Peyer's patch (tissue), 4 donors: Measurements from ENCODE around the gene MOK. TPM values are rescaled to one million over a fixed set of nuclear protein-coding genes. Genes with fewer than 3 reads are reported as not detected.
"Not testable (repeated sequence)": the region's sequence is repeated elsewhere in the genome, so short reads cannot be mapped to it uniquely, and the experiment has no call there.

Source experiments
- DNase-seq, 3 donors: peaks; one replicate each; pipeline ENCODE4 v3.0.0-alpha.2; 2017 to 2019
- H3K27ac ChIP-seq, 4 donors: fragments of 200-600 bp; sonication (generic); one replicate each; pipeline ENCODE4 v1.5.1; 2016 to 2019
- H3K27me3 ChIP-seq, 2 donors: fragments of 200-600 bp; sonication (generic); one replicate each; pipeline ENCODE4 v1.5.1; 2019
- H3K36me3 ChIP-seq, 3 donors: fragments of 200-600 bp; sonication (generic); one replicate each; pipeline ENCODE4 v1.5.1; 2016 to 2019
- H3K4me1 ChIP-seq, 4 donors: fragments of 200-600 bp; sonication (generic); one replicate each; pipeline ENCODE4 v1.5.1; 2016 to 2019
- H3K4me3 ChIP-seq, 4 donors: fragments of 200-600 bp; sonication (generic); 1 replicate in 3 of 4; 2 replicates in 1 of 4; pipeline ENCODE4 v1.5.1; 2016 to 2019; ENCODE audit warnings: mild to moderate bottlenecking in 1 of 4
- H3K9me3 ChIP-seq, 4 donors: fragments of 200-600 bp; sonication (generic); one replicate each; pipeline ENCODE4 v1.5.1; 2016 to 2019; ENCODE audit warnings: mild to moderate bottlenecking in 1 of 4
- CTCF ChIP-seq, 6 experiments: fragments of 450-650 bp in 4 of 6; fragments of 200-600 bp in 2 of 6; sonication (generic) in 1 of 6; IDR thresholded peaks; one replicate each; pipeline ENCODE4 v1.5.1; 2017 to 2019; ENCODE audit warnings: antibody characterized with exemption in 6 of 6, mild to moderate bottlenecking in 3 of 6, moderate library complexity in 1 of 6
- POLR2A ChIP-seq, 2 donors: fragments of 450-650 bp; IDR thresholded peaks; one replicate each; pipeline ENCODE4 v1.5.1; 2017; ENCODE audit warnings: antibody characterized with exemption in 2 of 2, mild to moderate bottlenecking in 2 of 2, moderate library complexity in 2 of 2
- total RNA-seq, 4 donors: library from RNA; depleted of rRNA; stranded (reverse); fragments of >200 nt; gene quantifications; one replicate each; pipeline ENCODE4 v1.1.0, GENCODE V29; 2016

The MOK gene
- total RNA-seq, 4 donors from 2014 or later, result 4.6 to 30.5 (median 14.6) TPM

GRCh38 chr14:102316743-102317563, 12.0 kb upstream of the MOK start:
- Histone ChIP-seq H3K4me3 (peak overlapping the region; percentile 39 to 58 (median 52)), H3K9me3 (no peaks in the 10 kb centered on the region), H3K36me3 (no peaks in the 10 kb centered on the region), H3K27me3 (no peaks in the 10 kb centered on the region), H3K27ac (peak overlapping the region; percentile 71 to 93 (median 81)), H3K4me1 (peaks cover 0 to 32% (median 9%) of the 10 kb centered on the region in 4 donors)
- peak; percentile 95 to 98 (median 97) for DNase-seq
- TF ChIP-seq CTCF (IDR thresholded peaks at IDR 0.05) (peak; percentile 81 to 98 (median 92)), POLR2A (IDR thresholded peaks at IDR 0.05) (no peak)

GRCh38 chr14:102316338-102316742, 11.4 kb upstream of the MOK start:
- Histone ChIP-seq H3K36me3 (no peaks in the 10 kb centered on the region), H3K9me3 (no peaks in the 10 kb centered on the region), H3K4me3 (peak overlapping the region; percentile 39 to 58 (median 52)), H3K27ac (peak overlapping the region; percentile 55 to 93 (median 72)), H3K4me1 (peaks cover 0 to 29% (median 9%) of the 10 kb centered on the region in 4 donors), H3K27me3 (no peaks in the 10 kb centered on the region)
- TF ChIP-seq POLR2A (IDR thresholded peaks at IDR 0.05) (no peak), CTCF (IDR thresholded peaks at IDR 0.05) (no peak)
- DNase-seq, result peak in 1 of 3 donors; percentile 55

GRCh38 chr14:102315121-102315520, 10.2 kb upstream of the MOK start:
- no peaks in the 10 kb centered on the region for H3K9me3 ChIP-seq
- no peak for TF ChIP-seq CTCF (IDR thresholded peaks at IDR 0.05)
- TF ChIP-seq POLR2A (IDR thresholded peaks at IDR 0.05), result no peak
- H3K27me3 ChIP-seq, result no peaks in the 10 kb centered on the region
- H3K4me1 ChIP-seq, result peaks cover 0 to 20% (median 4%) of the 10 kb centered on the region in 4 donors
- H3K36me3 ChIP-seq, result no peaks in the 10 kb centered on the region
- DNase-seq, result no peak
- no peak overlapping the region for H3K27ac ChIP-seq
- H3K4me3 ChIP-seq, result no peak overlapping the region

- TF ChIP-seq POLR2A (IDR thresholded peaks at IDR 0.05) (no peak), CTCF (IDR thresholded peaks at IDR 0.05) (peak; percentile 83 to 97 (median 94))
- H3K36me3 ChIP-seq, result no peaks in the 10 kb centered on the region
- peak overlapping the region in 1 of 4 donors; percentile 47 for H3K27ac ChIP-seq
- peak overlapping the region; percentile 29 to 56 (median 48) for H3K4me3 ChIP-seq
- peaks cover 0 to 20% (median 3%) of the 10 kb centered on the region in 4 donors for H3K4me1 ChIP-seq
- H3K27me3 ChIP-seq, result no peaks in the 10 kb centered on the region
- no peaks in the 10 kb centered on the region for H3K9me3 ChIP-seq
- peak; percentile 83 to 93 (median 90) for DNase-seq
Observed at GRCh38 chr14:102314242-102315011, 9.5 kb upstream of the MOK start.

GRCh38 chr14:102303664-102304063, 1.3 kb downstream of the MOK start:
- TF ChIP-seq CTCF (IDR thresholded peaks at IDR 0.05), result no peak
- TF ChIP-seq POLR2A (IDR thresholded peaks at IDR 0.05), result no peak
- H3K27me3 ChIP-seq, result no peaks in the 10 kb centered on the region
- no peaks in the 10 kb centered on the region for H3K36me3 ChIP-seq
- H3K27ac ChIP-seq, result no peak overlapping the region
- no peak overlapping the region for H3K4me3 ChIP-seq
- no peak for DNase-seq
- peaks cover 0 to 9% (median 0%) of the 10 kb centered on the region in 4 donors for H3K4me1 ChIP-seq
- no peaks in the 10 kb centered on the region for H3K9me3 ChIP-seq

GRCh38 chr14:102298303-102299070, 6.5 kb downstream of the MOK start:
- DNase-seq, result peak in 1 of 3 donors; percentile 14
- H3K27me3 ChIP-seq, H3K9me3 ChIP-seq, H3K36me3 ChIP-seq, H3K4me1 ChIP-seq, H3K4me3 ChIP-seq, H3K27ac ChIP-seq: not testable (repeated sequence)
